Dendritic cell treated with granulocyte-macrophage colony-stimulating factor and Interleukin-4, amounts not matched to agents 40 ng/mL and 50 ng/mL, for 4 days (primary cell): ENCODE results near the gene EIF2B4.
A peak's percentile ranks its signal among the peaks of the same experiment; 100 is the strongest.
"Not testable (repeated sequence)": the region's sequence is repeated elsewhere in the genome, so short reads cannot be mapped to it uniquely, and the experiment has no call there.

Experiments
- H3K27ac Mint-ChIP-seq: one replicate; pipeline ENCODE4 v1.8.0; 2022; ENCODE audit warnings: mild to moderate bottlenecking, mixed read lengths
- H3K27me3 Mint-ChIP-seq: one replicate; pipeline ENCODE4 v1.8.0; 2022; ENCODE audit warnings: mild to moderate bottlenecking, mixed read lengths
- H3K36me3 Mint-ChIP-seq: one replicate; pipeline ENCODE4 v1.8.0; 2022; ENCODE audit warnings: low read depth, mixed read lengths
- H3K4me1 Mint-ChIP-seq: one replicate; pipeline ENCODE4 v1.8.0; 2022; ENCODE audit warnings: low read depth, mixed read lengths
- H3K4me3 Mint-ChIP-seq: one replicate; pipeline ENCODE4 v1.8.0; 2022; ENCODE audit warnings: mild to moderate bottlenecking, moderate library complexity, mixed read lengths
- H3K9me3 Mint-ChIP-seq: one replicate; pipeline ENCODE4 v1.8.0; 2022; ENCODE audit warnings: mixed read lengths
- intact Hi-C: fragments of 100-400 bp; cut with micrococcal nuclease; formaldehyde crosslinking; loops from one replicate; pipeline ENCODE4 v1.15.0; 2022

EIF2B4 gene

DNA sequence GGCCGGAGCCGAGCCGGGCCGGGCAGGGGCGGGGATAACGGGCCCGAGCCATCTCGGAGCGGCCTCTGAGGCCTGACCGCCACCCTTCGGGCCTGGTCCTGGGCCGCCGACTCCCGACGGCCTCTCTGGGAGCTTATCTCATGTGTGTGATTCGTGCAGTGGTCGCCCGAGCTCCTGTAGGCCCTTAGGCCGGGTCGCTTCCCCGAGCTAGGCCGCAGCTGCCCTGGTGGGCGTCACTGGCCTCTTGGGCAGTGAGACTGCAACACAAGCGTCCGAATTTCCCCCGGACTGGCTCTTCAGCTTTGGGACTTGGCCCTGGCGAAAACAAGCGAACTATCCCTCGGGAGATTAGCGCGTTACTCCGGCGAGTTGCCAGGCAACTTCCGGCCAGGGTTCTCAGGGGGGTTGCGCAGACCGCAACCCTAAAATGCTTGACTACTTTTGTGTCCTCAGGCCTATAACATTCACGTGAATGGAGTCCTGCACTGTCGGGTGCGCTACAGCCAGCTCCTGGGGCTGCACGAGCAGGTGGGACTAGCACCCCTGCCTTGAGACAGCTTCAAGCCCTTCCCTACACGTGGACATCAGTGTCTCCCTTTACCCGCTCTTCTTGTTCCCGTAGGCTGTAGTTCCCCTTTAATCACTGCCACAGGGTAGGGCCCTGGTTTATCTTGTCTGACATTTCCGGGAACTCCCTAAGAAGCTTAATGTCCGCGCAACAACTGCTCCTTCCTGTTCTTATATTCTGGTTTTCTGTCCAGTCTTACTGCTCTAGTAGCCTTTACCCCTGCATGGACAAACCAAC lies 880 bp upstream of the EIF2B4 start:
- H3K4me3 Mint-ChIP-seq, result peak overlapping the region; percentile 98
- H3K4me1 Mint-ChIP-seq, result peaks cover 62% of the 10 kb centered on the region
- no peaks in the 10 kb centered on the region for H3K9me3 Mint-ChIP-seq
- peak overlapping the region; percentile 95 for H3K27ac Mint-ChIP-seq
- intact Hi-C loops, result loop anchor here (1.0 to 5.0 kb wide), 4 partner anchors 9 to 58 kb away; partner anchors contain the start of genes GTF3C2, NRBP1, PPM1G and ZNF513
- H3K36me3 Mint-ChIP-seq, result peaks cover 97% of the 10 kb centered on the region
- no peaks in the 10 kb centered on the region for H3K27me3 Mint-ChIP-seq

DNA sequence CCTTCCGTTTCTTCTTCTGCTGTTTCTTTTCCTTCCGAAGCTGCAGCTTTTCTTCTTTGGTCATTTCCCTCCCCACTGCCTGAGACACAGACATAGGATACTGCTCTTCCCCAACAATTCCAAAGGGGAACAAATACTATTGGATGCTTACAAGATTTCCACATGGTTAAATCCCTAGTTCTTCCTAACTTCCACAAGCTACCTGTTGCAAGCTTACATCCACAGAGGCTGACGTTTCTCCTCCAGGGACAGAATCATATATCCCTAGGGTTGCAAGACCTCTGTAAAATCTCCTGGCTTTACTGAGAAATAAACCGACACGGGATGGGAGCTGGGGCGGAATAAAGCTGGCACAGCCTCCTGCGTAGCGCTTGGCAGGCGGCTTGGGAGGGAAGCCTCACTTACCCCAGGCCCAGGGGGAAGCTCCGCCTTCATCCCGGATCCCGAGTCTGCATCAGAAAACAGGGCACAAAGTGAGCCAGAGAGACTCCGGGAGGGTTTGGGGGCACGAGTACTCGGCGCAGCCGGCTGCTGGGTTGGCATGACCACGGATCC lies 590 bp downstream of the EIF2B4 start:
- intact Hi-C loops, result loop anchor here (1.0 to 5.0 kb wide), 3 partner anchors 13 to 59 kb away; partner anchors contain the start of genes GTF3C2, NRBP1 and PPM1G
- H3K36me3 Mint-ChIP-seq, result peaks cover 97% of the 10 kb centered on the region

DNA sequence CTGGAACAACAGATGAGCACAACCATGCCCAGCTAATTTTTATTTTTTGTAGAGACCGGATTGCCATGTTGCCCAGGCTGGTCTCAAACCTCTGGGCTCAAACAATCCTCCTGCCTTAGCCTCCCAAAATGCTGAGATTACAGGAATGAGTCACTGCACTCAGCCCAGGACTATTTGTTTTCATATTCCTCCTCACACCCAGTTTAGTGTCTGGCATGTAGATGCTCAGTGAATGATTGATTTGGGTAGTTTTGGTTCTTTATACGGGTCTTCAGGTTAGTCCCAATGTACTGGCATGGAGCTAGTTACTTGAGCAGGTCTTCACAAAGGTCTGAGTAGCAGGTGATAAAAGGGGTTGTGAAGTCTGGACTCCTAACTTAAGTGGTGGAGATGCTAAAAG lies 6.2 kb downstream of the EIF2B4 start:
- H3K36me3 Mint-ChIP-seq, result peaks cover 62% of the 10 kb centered on the region
- peaks cover 6% of the 10 kb centered on the region for H3K4me1 Mint-ChIP-seq

More for the DNA sequence above, 590 bp downstream of the EIF2B4 start:
- H3K4me1 Mint-ChIP-seq, result peaks cover 51% of the 10 kb centered on the region
- peak overlapping the region; percentile 95 for H3K27ac Mint-ChIP-seq
- no peaks in the 10 kb centered on the region for H3K27me3 Mint-ChIP-seq
- H3K9me3 Mint-ChIP-seq, result no peaks in the 10 kb centered on the region
- H3K4me3 Mint-ChIP-seq, result peak overlapping the region; percentile 98

DNA sequence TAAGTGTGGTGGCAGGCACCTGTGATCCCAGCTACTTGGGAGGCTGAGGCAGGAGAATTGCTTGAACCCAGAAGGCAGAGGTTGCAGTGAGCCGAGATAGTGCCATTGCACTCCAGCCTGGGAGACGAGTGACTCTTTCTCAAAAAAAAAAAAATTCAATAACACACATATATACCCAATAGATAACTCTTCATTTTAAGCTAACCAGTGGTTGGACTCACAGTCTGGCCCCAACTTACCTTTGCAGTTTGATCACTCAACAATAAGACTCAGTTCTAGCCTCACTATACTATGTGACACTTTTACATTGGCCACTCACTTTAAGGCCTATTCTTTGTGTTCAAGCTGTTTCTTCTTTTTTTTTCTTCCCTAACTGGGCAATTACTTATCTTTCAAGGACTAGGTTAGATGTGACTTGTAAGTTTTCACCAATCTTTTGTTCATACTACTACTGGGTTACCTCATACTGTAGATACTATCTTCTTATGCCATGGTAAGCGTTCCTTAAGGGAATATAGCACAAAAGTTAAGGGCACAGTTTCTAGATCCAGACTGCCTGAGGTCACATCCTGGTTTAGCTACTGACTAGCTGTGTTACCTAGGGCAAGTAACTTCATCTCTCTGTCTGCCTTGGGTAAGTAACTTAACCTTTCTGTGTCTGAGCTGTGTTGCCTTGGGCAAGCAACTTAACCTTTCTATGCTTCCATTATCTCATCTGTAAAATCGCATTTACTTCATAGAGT lies 7.3 kb downstream of the EIF2B4 start:
- Mint-ChIP-seq H3K27me3 (no peaks in the 10 kb centered on the region), H3K4me3 (no peak overlapping the region), H3K4me1 (peaks cover 10% of the 10 kb centered on the region), H3K27ac (no peak overlapping the region), H3K36me3 (peaks cover 57% of the 10 kb centered on the region), H3K9me3 (no peaks in the 10 kb centered on the region)
- intact Hi-C loops, result no loop called here

More for the DNA sequence above, 6.2 kb downstream of the EIF2B4 start:
- H3K27ac Mint-ChIP-seq, result no peak overlapping the region
- intact Hi-C loops, result no loop called here
- no peaks in the 10 kb centered on the region for H3K27me3 Mint-ChIP-seq
- H3K4me3 Mint-ChIP-seq, result no peak overlapping the region
- H3K9me3 Mint-ChIP-seq, result no peaks in the 10 kb centered on the region

DNA sequence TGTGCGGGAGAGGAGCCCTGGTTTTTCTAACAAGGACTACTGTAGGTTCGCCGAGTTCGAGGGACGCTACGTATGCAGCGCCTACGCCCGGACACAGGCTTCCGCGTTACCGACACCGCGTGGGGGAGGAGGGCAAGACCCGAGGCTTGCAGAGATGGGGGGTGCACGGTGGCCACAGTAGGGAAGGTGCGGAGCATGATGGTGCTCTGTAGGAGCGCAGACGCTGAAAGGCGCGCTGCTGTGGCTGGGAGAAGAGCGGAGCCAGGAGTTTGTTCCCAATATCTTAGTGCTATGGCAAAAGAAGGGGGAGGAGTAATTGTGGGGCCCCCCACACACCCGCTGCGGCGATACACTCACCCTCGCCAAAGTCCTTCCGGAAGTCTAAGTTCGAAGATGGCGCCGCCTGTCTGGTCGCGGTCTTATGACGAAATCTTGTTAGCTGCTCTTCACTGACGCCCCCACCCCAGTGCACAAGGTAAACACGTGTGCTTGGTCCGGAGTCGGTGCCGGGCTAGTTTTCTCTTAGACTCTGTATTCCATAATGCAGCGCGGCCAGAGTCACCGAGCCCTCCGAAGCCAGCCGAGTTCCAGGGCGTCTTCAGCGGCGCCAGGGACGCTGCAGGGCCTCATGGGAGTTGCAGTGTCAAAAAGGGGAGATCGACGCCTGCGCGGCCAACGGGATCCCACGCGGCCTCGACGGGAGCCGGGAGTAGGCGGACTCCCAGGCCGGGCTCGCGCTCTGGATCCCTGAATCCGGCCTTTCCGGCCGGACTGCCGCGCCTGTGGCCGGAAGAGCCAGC lies 13.6 kb downstream of the EIF2B4 start, which contains the start of gene GTF3C2:
GTF3C2 (minus strand) TSS at position 383 of the 800 bp plus-strand sequence. CDS start 13,210 bp downstream, outside the sequence.
- Mint-ChIP-seq H3K36me3 (peaks cover 47% of the 10 kb centered on the region), H3K9me3 (no peaks in the 10 kb centered on the region), H3K27ac (peak within 1 kb of the TSS; percentile 96), H3K27me3 (no peaks in the 10 kb centered on the region), H3K4me1 (peaks cover 43% of the 10 kb centered on the region), H3K4me3 (peak within 1 kb of the TSS; percentile 97)
- intact Hi-C loops, result loop anchor here (1.0 to 10.0 kb wide), 4 partner anchors 14 to 142 kb away; partner anchors contain the start of genes ATRAID, CAD, EIF2B4 and MPV17

DNA sequence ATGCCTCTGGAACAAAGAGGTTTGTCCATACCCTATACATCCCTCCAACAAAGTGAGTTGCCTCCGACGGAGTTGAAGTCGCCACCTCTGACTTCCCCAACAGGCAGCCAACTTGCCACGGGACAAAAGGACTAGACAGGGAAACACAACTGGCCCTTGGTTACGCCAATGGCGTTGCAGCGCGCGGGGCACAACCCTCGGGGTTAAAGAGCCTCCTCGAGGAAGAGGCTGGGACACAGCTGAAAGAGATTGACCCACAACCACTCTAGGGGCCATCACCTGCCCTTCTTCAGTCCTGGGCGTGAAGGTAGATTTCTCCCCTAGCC lies 14.1 kb downstream of the EIF2B4 start:
- intact Hi-C loops, result loop anchor here (1.0 to 10.0 kb wide), 4 partner anchors 14 to 141 kb away; partner anchors contain the start of genes ATRAID, CAD, EIF2B4 and MPV17
- H3K4me1 Mint-ChIP-seq, result peaks cover 46% of the 10 kb centered on the region
- H3K27ac Mint-ChIP-seq, result peak overlapping the region; percentile 96
- no peaks in the 10 kb centered on the region for H3K9me3 Mint-ChIP-seq
- no peaks in the 10 kb centered on the region for H3K27me3 Mint-ChIP-seq
- peaks cover 47% of the 10 kb centered on the region for H3K36me3 Mint-ChIP-seq
- H3K4me3 Mint-ChIP-seq, result peak overlapping the region; percentile 97

DNA sequence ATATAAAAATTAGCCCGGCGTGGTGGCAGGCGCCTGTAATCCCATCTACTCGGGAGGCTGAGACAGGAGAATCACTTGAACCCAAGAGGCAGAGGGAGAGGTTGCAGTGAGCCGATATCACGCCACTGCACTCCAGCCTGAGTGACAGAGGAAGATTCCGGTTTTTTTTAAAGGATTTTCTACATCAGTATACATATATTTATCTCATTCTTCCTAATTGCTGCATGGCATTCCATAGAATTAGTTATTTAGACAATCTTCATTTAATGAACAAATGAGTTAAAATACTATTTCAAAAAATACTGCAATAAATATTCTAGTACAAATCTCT lies 15.6 kb downstream of the EIF2B4 start:
- Mint-ChIP-seq H3K4me3 (no peak overlapping the region), H3K4me1 (peaks cover 51% of the 10 kb centered on the region), H3K27ac (peak overlapping the region; percentile 67), H3K9me3 (no peaks in the 10 kb centered on the region), H3K27me3 (no peaks in the 10 kb centered on the region), H3K36me3 (peaks cover 58% of the 10 kb centered on the region)
- intact Hi-C loops, result loop anchor here (10.0 kb wide), 1 partner anchor 140 kb away; the partner anchor contains the start of genes ATRAID, CAD and SLC5A6

DNA sequence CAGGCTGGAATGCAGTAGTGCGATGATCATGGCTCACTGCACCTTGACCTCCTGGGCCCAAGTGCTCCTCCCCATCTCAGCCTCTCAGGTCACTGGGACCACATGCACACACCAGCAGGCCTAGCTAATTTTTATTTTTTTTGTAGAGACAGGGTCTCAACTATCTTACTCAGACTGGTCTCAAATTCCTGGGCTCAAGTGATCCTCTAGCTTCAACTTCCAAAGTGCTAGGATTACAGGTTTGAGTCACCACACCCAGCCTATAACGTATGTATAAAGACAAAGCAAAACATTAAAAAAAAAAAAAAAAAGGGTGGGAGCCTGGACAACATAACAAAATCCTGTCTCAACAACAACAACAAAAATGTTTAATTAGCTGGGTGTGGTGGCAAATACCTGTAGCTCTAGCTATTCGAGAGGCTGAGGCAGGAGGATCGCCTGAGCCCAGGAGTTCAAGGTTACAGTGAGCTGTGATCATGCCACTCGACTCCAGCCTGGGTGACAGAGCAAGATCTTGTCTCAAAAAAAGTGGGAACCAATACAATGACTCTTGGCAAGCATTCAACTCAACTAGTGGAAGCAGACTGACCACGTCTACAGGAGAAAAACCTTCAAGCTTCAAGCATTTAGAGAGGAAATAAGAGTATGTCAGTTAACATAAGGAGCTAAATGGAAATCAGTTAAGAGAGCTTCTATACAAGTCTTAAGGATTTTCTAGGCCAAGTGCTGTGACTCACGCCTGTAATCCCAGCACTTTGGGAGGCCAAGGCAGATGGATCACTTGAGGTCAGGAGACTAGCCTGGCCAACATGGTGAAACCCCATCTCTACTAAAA lies 16.2 kb downstream of the EIF2B4 start:
- Mint-ChIP-seq H3K4me3 (no peak overlapping the region), H3K36me3 (peaks cover 58% of the 10 kb centered on the region), H3K27me3 (no peaks in the 10 kb centered on the region), H3K4me1 (peaks cover 51% of the 10 kb centered on the region), H3K9me3 (no peaks in the 10 kb centered on the region), H3K27ac (peak overlapping the region; percentile 67)
- intact Hi-C loops, result loop anchor here (10.0 kb wide), 1 partner anchor 139 kb away; the partner anchor contains the start of genes ATRAID, CAD and SLC5A6

DNA sequence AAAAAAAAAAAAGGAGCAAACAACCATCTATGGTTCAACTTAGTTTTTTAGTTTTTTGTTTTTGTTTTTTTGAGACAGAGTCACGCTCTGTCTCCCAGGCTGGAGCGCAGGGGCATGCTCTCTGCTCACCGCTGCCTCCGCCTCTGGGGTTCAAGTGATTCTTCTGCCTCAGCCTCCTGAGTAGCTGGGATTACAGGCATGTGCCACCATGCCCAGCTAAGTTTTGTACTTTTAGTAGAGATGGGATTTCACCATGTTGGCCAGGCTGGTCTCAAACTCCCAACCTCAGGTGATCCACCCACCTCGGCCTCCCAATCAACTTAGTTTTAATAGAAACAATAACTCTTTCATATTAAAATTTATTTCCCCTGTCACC lies 16.8 kb downstream of the EIF2B4 start:
- H3K9me3 Mint-ChIP-seq, H3K4me3 Mint-ChIP-seq, H3K27me3 Mint-ChIP-seq: not testable (repeated sequence)
- peak overlapping the region; percentile 67 for H3K27ac Mint-ChIP-seq
- intact Hi-C loops, result loop anchor here (10.0 kb wide), 1 partner anchor 139 kb away; the partner anchor contains the start of genes ATRAID, CAD and SLC5A6
- H3K4me1 Mint-ChIP-seq, result peaks cover 47% of the 10 kb centered on the region
- H3K36me3 Mint-ChIP-seq, result peaks cover 54% of the 10 kb centered on the region

DNA sequence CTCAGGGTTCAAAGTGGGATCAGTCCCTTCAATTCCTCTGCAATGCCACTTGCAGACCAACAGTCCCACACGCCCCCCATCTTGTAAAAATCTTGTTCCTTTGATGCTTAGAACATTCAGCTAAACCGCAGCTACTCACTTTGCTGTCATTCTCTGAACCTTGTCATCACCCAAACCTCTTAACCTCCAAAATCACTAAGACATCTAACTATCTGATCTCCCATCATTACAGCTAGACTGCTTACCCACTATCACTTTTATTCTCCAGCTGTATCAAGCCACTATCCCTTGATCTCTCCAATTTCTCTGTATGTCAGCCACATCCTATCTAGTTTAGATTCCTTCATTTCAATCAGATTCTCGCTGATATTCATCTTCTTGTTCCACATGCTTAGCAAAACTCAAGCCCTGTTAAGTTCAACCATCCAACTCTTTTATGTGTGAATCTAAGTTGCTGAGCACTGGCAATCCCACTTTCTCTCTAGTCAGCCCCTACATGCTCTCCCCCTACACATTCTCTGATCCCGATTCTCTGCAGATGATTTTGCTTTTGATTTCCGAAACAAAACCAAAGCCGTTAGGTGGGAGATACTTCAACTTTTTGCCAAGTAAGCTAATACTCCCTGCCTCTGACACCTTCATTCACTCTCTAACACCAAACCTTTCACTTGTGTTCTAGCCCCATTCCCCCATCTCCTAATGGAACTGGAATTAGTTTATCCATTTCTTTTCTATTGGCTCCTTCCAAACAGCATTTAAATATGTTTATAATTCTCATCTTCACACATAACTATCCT lies 18.1 kb downstream of the EIF2B4 start:
- intact Hi-C loops, result loop anchor here (10.0 kb wide), 1 partner anchor 137 kb away; the partner anchor contains the start of genes ATRAID, CAD and SLC5A6
- H3K9me3 Mint-ChIP-seq, result no peaks in the 10 kb centered on the region
- H3K36me3 Mint-ChIP-seq, result peaks cover 64% of the 10 kb centered on the region
- no peak overlapping the region for H3K27ac Mint-ChIP-seq
- H3K27me3 Mint-ChIP-seq, result no peaks in the 10 kb centered on the region
- peaks cover 40% of the 10 kb centered on the region for H3K4me1 Mint-ChIP-seq
- H3K4me3 Mint-ChIP-seq, result no peak overlapping the region

DNA sequence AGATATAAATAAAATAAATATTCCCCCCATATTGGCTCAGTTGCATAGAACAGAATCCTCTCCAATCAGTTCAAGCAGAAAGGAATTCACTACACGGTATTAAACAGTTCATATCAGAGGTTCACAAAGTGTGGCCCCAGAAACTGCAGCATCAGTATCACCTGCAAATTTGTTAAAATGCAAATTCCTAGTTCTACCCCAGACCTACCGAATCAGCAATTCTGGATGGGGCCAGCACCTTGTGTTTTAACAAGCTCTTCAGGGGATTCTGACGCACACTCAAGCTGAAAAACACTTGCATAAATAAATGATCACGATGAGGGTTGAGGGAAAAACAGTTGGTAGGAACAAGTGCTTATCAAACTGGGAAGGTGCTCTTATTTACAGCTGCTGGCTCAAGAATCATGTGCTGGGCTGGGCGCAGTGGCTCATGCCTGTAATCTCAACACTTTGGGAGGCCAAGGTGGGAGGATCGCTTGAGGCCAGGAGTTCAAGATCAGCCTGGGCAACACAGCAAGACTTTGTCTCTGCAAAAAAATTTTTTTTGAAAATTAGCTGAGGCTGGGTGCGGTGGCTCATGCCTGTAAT lies 19.9 kb downstream of the EIF2B4 start:
- intact Hi-C loops, result loop anchor here (10.0 kb wide), 1 partner anchor 135 kb away; the partner anchor contains the start of genes ATRAID, CAD and SLC5A6
- Mint-ChIP-seq H3K36me3 (peaks cover 63% of the 10 kb centered on the region), H3K4me3 (no peak overlapping the region), H3K27me3 (no peaks in the 10 kb centered on the region), H3K4me1 (peaks cover 38% of the 10 kb centered on the region), H3K27ac (no peak overlapping the region), H3K9me3 (no peaks in the 10 kb centered on the region)
